ENCODE results near the gene ACOT9. TPM values are rescaled to one million over a fixed set of nuclear protein-coding genes. Genes with fewer than 3 reads are reported as not detected.
A peak's percentile ranks its signal among the peaks of the same experiment; 100 is the strongest.

The ACOT9 gene
- total and polyA plus RNA-seq, 10 of the 15 experiments (the other 5 are each of a cell fraction or from before 2014, with no cell fraction given) = 17.4 to 42.5 (median 23.3) TPM

DNA sequence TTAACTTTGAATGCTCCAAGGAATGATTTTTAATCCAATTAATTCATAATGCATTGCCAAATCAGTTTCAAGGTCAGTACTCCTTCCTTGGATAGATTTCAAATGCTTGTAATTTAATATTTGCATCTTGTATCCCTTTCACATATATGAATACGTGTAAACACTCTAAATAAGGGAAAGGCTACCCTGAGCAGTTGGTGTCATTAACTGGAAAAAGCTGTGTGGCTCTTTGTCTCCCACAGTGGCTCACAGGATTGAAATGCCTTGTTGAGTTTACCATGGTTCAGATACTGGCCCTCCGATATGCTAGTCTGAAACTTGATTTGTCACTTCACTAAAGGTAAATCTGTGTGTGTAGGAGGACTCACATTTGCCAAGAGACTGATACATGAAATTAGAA, 16.7 kb upstream of the ACOT9 start:
- H2AFZ ChIP-seq (ENCODE audit: control insufficient read depth, low read depth, low read length) = no peak overlapping the region
- 94% methylated on average over 2 of the region's 2 CpGs for WGBS (ENCODE audit: insufficient coverage, insufficient replicate concordance, low lambda C conversion rate, missing lambda C conversion rate)
- H3K4me1 ChIP-seq (ENCODE audit: control insufficient read depth, insufficient read depth, low read length) = no peaks in the 10 kb centered on the region
- no peak for FAIRE-seq
- no peak for DNase-seq (ENCODE audit: low read depth, low spot score)
- TF ChIP-seq, protein P1, sequence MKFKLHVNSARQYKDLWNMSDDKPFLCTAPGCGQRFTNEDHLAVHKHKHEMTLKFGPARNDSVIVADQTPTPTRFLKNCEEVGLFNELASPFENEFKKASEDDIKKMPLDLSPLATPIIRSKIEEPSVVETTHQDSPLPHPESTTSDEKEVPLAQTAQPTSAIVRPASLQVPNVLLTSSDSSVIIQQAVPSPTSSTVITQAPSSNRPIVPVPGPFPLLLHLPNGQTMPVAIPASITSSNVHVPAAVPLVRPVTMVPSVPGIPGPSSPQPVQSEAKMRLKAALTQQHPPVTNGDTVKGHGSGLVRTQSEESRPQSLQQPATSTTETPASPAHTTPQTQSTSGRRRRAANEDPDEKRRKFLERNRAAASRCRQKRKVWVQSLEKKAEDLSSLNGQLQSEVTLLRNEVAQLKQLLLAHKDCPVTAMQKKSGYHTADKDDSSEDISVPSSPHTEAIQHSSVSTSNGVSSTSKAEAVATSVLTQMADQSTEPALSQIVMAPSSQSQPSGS (IDR thresholded peaks at IDR 0.05; ENCODE audit: low read length) = no peak
- no peak for TF ChIP-seq RELA (IDR thresholded peaks at IDR 0.05; ENCODE audit: borderline replicate concordance, partially characterized antibody)
- no peak for TF ChIP-seq FOS (IDR thresholded peaks at IDR 0.05; ENCODE audit: borderline replicate concordance, extremely low read depth, insufficient read length)
- no peak for TF ChIP-seq RFX5 (IDR thresholded peaks at IDR 0.05; ENCODE audit: low read depth, low read length)
- ChIA-PET SMC1A (ENCODE audit: uncharacterized antibody, unreplicated experiment) (no interaction called here), POLR2A (interaction anchor here (0.7 to 1.1 kb wide), 2 partner anchors 13 to 1852 kb away, joined by 3 read pairs; no protein-coding TSS in a partner anchor), CTCF (interaction anchor here (2.7 kb wide), 1 partner anchor 142 kb away, joined by 11 read pairs; no protein-coding TSS in a partner anchor), RAD21 (ENCODE audit: unreplicated experiment) (no interaction called here)
- H3K9me3 ChIP-seq (replicated peaks; ENCODE audit: control insufficient read depth, insufficient read depth, low read length) = no peaks in the 10 kb centered on the region
- ATAC-seq = no peak
- no peak overlapping the region for H3K4me3 ChIP-seq
- H3K4me2 ChIP-seq (ENCODE audit: control insufficient read depth, insufficient read depth) = no peak overlapping the region
- no peak overlapping the region for H3K27ac ChIP-seq (ENCODE audit: control insufficient read depth, insufficient read depth)
- in situ Hi-C loops (cut with MboI) = loop anchor here (10.0 kb wide), 1 partner anchor 145 kb away; the partner anchor contains the start of genes APOO and CXorf58
- intact Hi-C loops (cut with micrococcal nuclease; ENCODE audit: unreplicated experiment) = no loop called here
- no TSS peak for BruUV-seq (replicated peaks)
- H3K9ac ChIP-seq (ENCODE audit: control insufficient read depth, insufficient read depth, low read length) = no peak overlapping the region
- H3K36me3 ChIP-seq (ENCODE audit: control insufficient read depth in 2 of 2, insufficient read depth in 2 of 2, low read length in 1 of 2) = no peaks in the 10 kb centered on the region
- no peaks in the 10 kb centered on the region for H4K20me1 ChIP-seq (ENCODE audit: control insufficient read depth, insufficient read depth)
- no peaks in the 10 kb centered on the region for H3K27me3 ChIP-seq (replicated peaks in 1 of 2; ENCODE audit: control insufficient read depth in 2 of 2, insufficient read depth in 2 of 2, low read length in 1 of 2)
- no peaks in the 10 kb centered on the region for H3K79me2 ChIP-seq (ENCODE audit: control insufficient read depth, insufficient read depth, low read length)

- H3K27ac ChIP-seq (ENCODE audit: control insufficient read depth, insufficient read depth) = no peak overlapping the region
- ChIA-PET POLR2A (interaction anchor here (1.0 kb wide), 1 partner anchor 13 kb away, joined by 3 read pairs; the partner anchor contains the start of gene ACOT9), CTCF (interaction anchor here (1.0 to 2.0 kb wide), 3 partner anchors 13 to 146 kb away, joined by 4 to 20 read pairs (median 12); no protein-coding TSS in a partner anchor), RAD21 (ENCODE audit: unreplicated experiment) (interaction anchor here (2.1 kb wide), 1 partner anchor 145 kb away, joined by 22 read pairs; no protein-coding TSS in a partner anchor), SMC1A (ENCODE audit: uncharacterized antibody, unreplicated experiment) (interaction anchor here (2.0 kb wide), 1 partner anchor 146 kb away, joined by 7 read pairs; no protein-coding TSS in a partner anchor)
- no peaks in the 10 kb centered on the region for H4K20me1 ChIP-seq (ENCODE audit: control insufficient read depth, insufficient read depth)
- FAIRE-seq = peak; percentile 65
- BruUV-seq (replicated peaks) = no TSS peak
- no peak overlapping the region for H3K4me3 ChIP-seq
- H2AFZ ChIP-seq (ENCODE audit: control insufficient read depth, low read depth, low read length) = peak overlapping the region; percentile 21; the same call in 1 of the 2 replicates
- peak; percentile 93 for ATAC-seq
- no peaks in the 10 kb centered on the region for H3K4me1 ChIP-seq (ENCODE audit: control insufficient read depth, insufficient read depth, low read length)
- H3K9me3 ChIP-seq (replicated peaks; ENCODE audit: control insufficient read depth, insufficient read depth, low read length) = no peaks in the 10 kb centered on the region
- intact Hi-C loops (cut with micrococcal nuclease; ENCODE audit: unreplicated experiment) (loop anchor here (1.0 to 2.0 kb wide), 3 partner anchors 17 to 146 kb away; partner anchors contain the start of gene SAT1), in situ Hi-C loops (cut with MboI) (loop anchor here (10.0 kb wide), 1 partner anchor 149 kb away; the partner anchor contains the start of genes APOO and CXorf58)
- no peaks in the 10 kb centered on the region for H3K27me3 ChIP-seq (replicated peaks in 1 of 2; ENCODE audit: control insufficient read depth in 2 of 2, insufficient read depth in 2 of 2, low read length in 1 of 2)
- DNase-seq (ENCODE audit: low read depth, low spot score) = peak; percentile 50
- WGBS (ENCODE audit: insufficient coverage, insufficient replicate concordance, low lambda C conversion rate, missing lambda C conversion rate) = 1% methylated on average over 4 of the region's 4 CpGs
- H3K9ac ChIP-seq (ENCODE audit: control insufficient read depth, insufficient read depth, low read length) = no peak overlapping the region
- peak overlapping the region; percentile 5; the same call in 1 of the 2 replicates for H3K4me2 ChIP-seq (ENCODE audit: control insufficient read depth, insufficient read depth)
- H3K79me2 ChIP-seq (ENCODE audit: control insufficient read depth, insufficient read depth, low read length) = no peaks in the 10 kb centered on the region
- H3K36me3 ChIP-seq (ENCODE audit: control insufficient read depth in 2 of 2, insufficient read depth in 2 of 2, low read length in 1 of 2) = no peaks in the 10 kb centered on the region
- TF ChIP-seq FOS (IDR thresholded peaks at IDR 0.05; ENCODE audit: borderline replicate concordance, extremely low read depth, insufficient read length) (no peak), MTA2 (IDR thresholded peaks at IDR 0.05; ENCODE audit: low read depth) (peak; percentile 73; the same call in 1 of the 2 replicates), JUND (IDR thresholded peaks at IDR 0.05; ENCODE audit: low read depth, low read length) (no peak), ZBTB40 (IDR thresholded peaks at IDR 0.05; ENCODE audit: borderline replicate concordance) (peak; percentile 25; the same call in 1 of the 2 replicates), KLF5 (IDR thresholded peaks at IDR 0.05; ENCODE audit: partially characterized antibody) (no peak), JUNB (IDR thresholded peaks at IDR 0.05) (peak; percentile 21; the same call in 1 of the 2 replicates)
Observed at GRCh38 chrX:23756165-23756564, 13.1 kb upstream of the ACOT9 start.

All from GM12878 (cell line).